ENCODE measurements around the gene LAMC1.

DNA sequence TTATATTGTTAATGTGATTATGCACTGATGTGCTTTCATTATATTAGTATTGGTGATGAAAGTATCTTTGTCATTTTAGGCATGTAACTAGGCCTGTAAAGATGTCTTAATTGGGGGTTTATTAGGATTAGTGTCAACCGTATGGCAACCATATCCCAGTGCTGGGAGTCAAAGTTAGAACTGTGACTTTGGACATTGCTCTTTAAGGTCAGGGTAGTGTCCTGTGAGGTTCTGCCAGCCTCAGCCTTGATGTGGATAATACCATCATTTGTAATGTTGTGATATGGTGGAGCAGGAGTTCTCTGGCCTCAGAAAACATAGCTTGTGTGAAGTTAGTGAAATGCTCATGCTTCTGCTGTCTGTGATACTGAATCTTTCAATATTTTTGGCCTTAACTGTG, 59.4 kb downstream of the LAMC1 start:
- no peak for TF ChIP-seq CTCF (IDR thresholded peaks at IDR 0.05)
- no peak for TF ChIP-seq POLR2A (IDR thresholded peaks at IDR 0.05)
